H1 (cell line): Measurements from ENCODE around the gene MYH6. TPM values are rescaled to one million over a fixed set of nuclear protein-coding genes. Genes with fewer than 3 reads are reported as not detected.

ENCODE experiments used
- CTCF ChIA-PET: fragments of 300-600 bp; sonication (Branson Sonifier 250); formaldehyde crosslinking; loops from one replicate; lab custom pipeline; 2021; ENCODE audit not compliant: partially characterized antibody; lab: Charles Lee
- POLR2A ChIA-PET: fragments of 300-600 bp; sonication (Branson Sonifier 250); formaldehyde crosslinking; loops from one replicate; lab custom pipeline; 2021; ENCODE audit warnings: inconsistent platforms; ENCODE audit not compliant: partially characterized antibody; lab: Charles Lee
- DNase-seq, 2 experiments: peaks; one replicate each; pipeline versions ENCODE4 v3.0.0 to v3.0.0-alpha.2; 2010 to 2022; ENCODE audit warnings: low spot score in 2 of 2, low read depth in 1 of 2, mixed read lengths in 1 of 2
- FAIRE-seq: peaks from 2 replicates; lab custom pipeline; 2011; peaks lifted over from hg19 to GRCh38; lab: Jason Lieb, UNC
- H2AFZ ChIP-seq: 2 replicates; pipeline ENCODE4 v1.8.1; 2012; ENCODE audit warnings: low read length, inconsistent platforms
- H2AK5ac ChIP-seq: 2 replicates; pipeline ENCODE4 v1.6.1; 2013; ENCODE audit warnings: low read depth, low read length
- H2BK120ac ChIP-seq: replicated peaks from 2 replicates; pipeline ENCODE3; 2013; ENCODE audit warnings: low read depth, low read length, inconsistent platforms
- H2BK12ac ChIP-seq: 2 replicates; pipeline ENCODE4 v1.6.1; 2013; ENCODE audit warnings: low read depth, low read length
- H2BK15ac ChIP-seq: 2 replicates; pipeline ENCODE4 v1.6.1; 2013; ENCODE audit warnings: low read length
- H2BK20ac ChIP-seq: 2 replicates; pipeline ENCODE4 v1.6.1; 2013; ENCODE audit warnings: low read length
- H2BK5ac ChIP-seq: 2 replicates; pipeline ENCODE4 v1.6.1; 2013; ENCODE audit warnings: low read depth, low read length
- H3K14ac ChIP-seq: 2 replicates; pipeline ENCODE4 v1.6.1; 2013; ENCODE audit warnings: inconsistent platforms; ENCODE audit not compliant: insufficient read length
- H3K18ac ChIP-seq: 2 replicates; pipeline ENCODE4 v1.6.1; 2013; ENCODE audit warnings: low read length; ENCODE audit errors: extremely low read depth
- H3K23ac ChIP-seq: 2 replicates; pipeline ENCODE4 v1.6.1; 2013; ENCODE audit warnings: inconsistent platforms; ENCODE audit not compliant: insufficient read length
- H3K23me2 ChIP-seq: 2 replicates; pipeline ENCODE4 v1.6.1; 2013; ENCODE audit warnings: low read depth, low read length
- H3K27ac ChIP-seq: 2 replicates; pipeline ENCODE4 v1.6.1; 2011; ENCODE audit warnings: low read depth, low read length, inconsistent platforms
- H3K27me3 ChIP-seq, 4 experiments: replicated peaks in 1 of 4; 1 replicate in 1 of 4; 2 replicates in 3 of 4; pipeline versions ENCODE4 v1.6.1 to v1.8.1; 2011 to 2013; ENCODE audit warnings: low read length in 3 of 4, mild to moderate bottlenecking in 3 of 4, inconsistent platforms in 2 of 4, mixed read lengths in 2 of 4, moderate library complexity in 1 of 4; ENCODE audit not compliant: control insufficient read depth in 3 of 4, insufficient read depth in 3 of 4; ENCODE audit errors: extremely low read depth in 1 of 4
- H3K36me3 ChIP-seq, 4 experiments: 2 replicates each; pipeline versions ENCODE4 v1.6.1 to v1.8.1; 2011 to 2013; ENCODE audit warnings: mild to moderate bottlenecking in 4 of 4, low read length in 3 of 4, moderate library complexity in 2 of 4, control low read depth in 1 of 4, inconsistent platforms in 1 of 4; ENCODE audit not compliant: insufficient read depth in 4 of 4, control insufficient read depth in 2 of 4
- H3K4ac ChIP-seq: replicated peaks from 2 replicates; pipeline ENCODE3; 2013; ENCODE audit warnings: low read length, low read depth, mixed read lengths, inconsistent platforms; ENCODE audit not compliant: insufficient read length
- H3K4me1 ChIP-seq, 4 experiments: replicated peaks in 1 of 4; 1 replicate in 1 of 4; 2 replicates in 3 of 4; pipeline versions ENCODE4 v1.6.1 to v1.8.1; 2011 to 2013; ENCODE audit warnings: low read length in 3 of 4, inconsistent platforms in 2 of 4, mixed read lengths in 1 of 4; ENCODE audit not compliant: insufficient read depth in 4 of 4, control insufficient read depth in 3 of 4
- H3K4me2 ChIP-seq, 2 experiments: 2 replicates each; pipeline versions ENCODE4 v1.6.1 to v1.8.1; 2011 to 2013; ENCODE audit warnings: low read depth in 2 of 2, low read length in 2 of 2, control low read depth in 1 of 2, inconsistent platforms in 1 of 2, mild to moderate bottlenecking in 1 of 2; ENCODE audit not compliant: insufficient read depth in 1 of 2
- H3K4me3 ChIP-seq, 4 experiments: fragments of 200-600, 300-600 bp in 1 of 4; sonication (generic), shearing (Covaris generic), sonication (Bioruptor Twin) in 1 of 4; 2 replicates each; pipeline versions ENCODE4 v1.5.1 to v1.8.1; 2011 to 2016; ENCODE audit warnings: low read length in 4 of 4, low read depth in 3 of 4, control low read depth in 2 of 4, inconsistent platforms in 2 of 4, mild to moderate bottlenecking in 2 of 4, mixed read lengths in 1 of 4, moderate library complexity in 1 of 4; ENCODE audit not compliant: insufficient read depth in 2 of 4; ENCODE audit errors: extremely low read depth in 1 of 4
- H3K56ac ChIP-seq: replicated peaks from 2 replicates; pipeline ENCODE3; 2013; ENCODE audit warnings: low read depth, mild to moderate bottlenecking, mixed read lengths, low read length, inconsistent platforms; ENCODE audit not compliant: insufficient read length
- H3K79me1 ChIP-seq: 2 replicates; pipeline ENCODE4 v1.6.1; 2013; ENCODE audit warnings: low read depth, low read length, control low read depth
- H3K79me2 ChIP-seq, 2 experiments: 2 replicates each; pipeline versions ENCODE4 v1.6.1 to v1.8.1; 2012 to 2013; ENCODE audit warnings: low read length in 2 of 2, mild to moderate bottlenecking in 2 of 2, inconsistent platforms in 1 of 2; ENCODE audit not compliant: insufficient read depth in 2 of 2, control insufficient read depth in 1 of 2
- H3K9ac ChIP-seq, 4 experiments: replicated peaks in 1 of 4; 1 replicate in 1 of 4; 2 replicates in 3 of 4; pipeline versions ENCODE4 v1.6.1 to v1.8.1; 2011 to 2013; ENCODE audit warnings: low read depth in 3 of 4, low read length in 3 of 4, control low read depth in 2 of 4, mild to moderate bottlenecking in 2 of 4, moderate library complexity in 2 of 4, inconsistent platforms in 1 of 4; ENCODE audit errors: extremely low read depth in 1 of 4
- H3K9me3 ChIP-seq, 2 experiments: 2 replicates each; pipeline versions ENCODE4 v1.6.1 to v1.8.1; 2012 to 2013; ENCODE audit warnings: mild to moderate bottlenecking in 2 of 2, moderate library complexity in 2 of 2, control low read depth in 1 of 2, inconsistent platforms in 1 of 2, low read depth in 1 of 2, low read length in 1 of 2, mixed read lengths in 1 of 2; ENCODE audit not compliant: insufficient read depth in 2 of 2
- H4K20me1 ChIP-seq, 2 experiments: replicated peaks in 1 of 2; 2 replicates each; pipeline versions ENCODE3 to v1.8.1; 2011 to 2013; ENCODE audit warnings: inconsistent platforms in 2 of 2, low read length in 2 of 2, mild to moderate bottlenecking in 1 of 2; ENCODE audit not compliant: insufficient read depth in 2 of 2, control insufficient read depth in 1 of 2
- H4K5ac ChIP-seq: 2 replicates; pipeline ENCODE4 v1.6.1; 2013; ENCODE audit warnings: low read length, low read depth, mixed read lengths, inconsistent platforms; ENCODE audit not compliant: insufficient read length
- H4K8ac ChIP-seq: 2 replicates; pipeline ENCODE4 v1.8.0; 2013; ENCODE audit warnings: mild to moderate bottlenecking, moderate library complexity, low read length, inconsistent platforms; ENCODE audit not compliant: insufficient read depth; ENCODE audit errors: extremely low read depth
- H4K91ac ChIP-seq: replicated peaks from 2 replicates; pipeline ENCODE3; 2013; ENCODE audit warnings: low read length, mixed read lengths, inconsistent platforms; ENCODE audit not compliant: insufficient read length
- CREB1 ChIP-seq: IDR thresholded peaks from 2 replicates; pipeline ENCODE4 v1.6.1; 2012; ENCODE audit warnings: inconsistent platforms
- CTCF ChIP-seq, 3 experiments: IDR thresholded peaks; 1 replicate in 2 of 3; 2 replicates in 1 of 3; pipeline versions ENCODE4 v1.5.1 to v1.6.1; 2011; ENCODE audit warnings: low read length in 3 of 3, mild to moderate bottlenecking in 3 of 3, inconsistent platforms in 2 of 3, low read depth in 1 of 3, moderate library complexity in 1 of 3; ENCODE audit not compliant: insufficient read depth in 1 of 3; ENCODE audit errors: control extremely low read depth in 1 of 3
- EZH2 ChIP-seq: fragments of 200-600 bp; sonication (generic); IDR thresholded peaks from 2 replicates; pipeline ENCODE4 v1.7.1; 2012; ENCODE audit warnings: low read depth, mild to moderate bottlenecking, moderate library complexity, low read length, inconsistent platforms; ENCODE audit not compliant: severe bottlenecking
- GABPA ChIP-seq: IDR thresholded peaks from 2 replicates; pipeline ENCODE4 v1.6.1; 2011; ENCODE audit warnings: mild to moderate bottlenecking, low read length, moderate library complexity, borderline replicate concordance; ENCODE audit not compliant: insufficient read depth
- MAFK ChIP-seq: IDR thresholded peaks from 2 replicates; pipeline ENCODE4 v1.6.1; 2012; ENCODE audit warnings: low read depth, mild to moderate bottlenecking, improper control_type of control experiment, low read length
- POLR2A ChIP-seq, 2 experiments: IDR thresholded peaks; 1 replicate in 1 of 2; 2 replicates in 1 of 2; pipeline ENCODE4 v1.6.1; 2011; ENCODE audit warnings: low read depth in 2 of 2, low read length in 2 of 2, mild to moderate bottlenecking in 2 of 2; ENCODE audit errors: control extremely low read depth in 1 of 2
- USF2 ChIP-seq: IDR thresholded peaks from 2 replicates; pipeline ENCODE4 v1.6.1; 2011; ENCODE audit warnings: low read length, improper control_type of control experiment
- YY1 ChIP-seq: IDR thresholded peaks from 2 replicates; pipeline ENCODE4 v1.6.1; 2011; ENCODE audit warnings: low read depth, mild to moderate bottlenecking, low read length
- WGBS, 2 experiments: shearing (Covaris generic) in 1 of 2; methylation state at CpG; one replicate each; pipeline versions ENCODE4 v1.1.6 to v1.1.7; 2013 to 2015; ENCODE audit warnings: low lambda C conversion rate in 2 of 2, mixed read lengths in 2 of 2, inconsistent platforms in 1 of 2, low coverage in 1 of 2, missing lambda C conversion rate in 1 of 2; ENCODE audit not compliant: insufficient replicate concordance in 2 of 2, insufficient coverage in 1 of 2, insufficient read length in 1 of 2; ENCODE audit errors: extremely low coverage in 1 of 2, missing lambda C conversion rate in 1 of 2; 5-methylcytosine and 5-hydroxymethylcytosine counted together
- polyA plus RNA-seq, 7 experiments: library from polyadenylated mRNA; depleted of rRNA in 3 of 7; stranded (reverse) in 5 of 7; unstranded in 2 of 7; fragments of >200 nt in 5 of 7; fragments of 200-250 nt in 2 of 7; gene quantifications; 1 replicate in 5 of 7; 2 replicates in 1 of 7; 4 replicates in 1 of 7; pipeline versions ENCODE4 v1.2.1 to v1.2.3, GENCODE V29; 2011 to 2013; ENCODE audit warnings: missing spikeins in 2 of 7, mixed read lengths in 2 of 7
- total RNA-seq: library from RNA; stranded (reverse); fragmentation: NEBNext Ultra II Directional; extraction: Animal tissue kit (Norgen Biotek cat#: 25700); gene quantifications from 2 replicates; pipeline ENCODE4 v1.2.1, GENCODE V29; 2021

MYH6 gene
- total and polyA plus RNA-seq, 2 of the 8 experiments (the other 6 are each of a cell fraction or from before 2014, with no cell fraction given), result 0.03 TPM; not detected in 1

DNA sequence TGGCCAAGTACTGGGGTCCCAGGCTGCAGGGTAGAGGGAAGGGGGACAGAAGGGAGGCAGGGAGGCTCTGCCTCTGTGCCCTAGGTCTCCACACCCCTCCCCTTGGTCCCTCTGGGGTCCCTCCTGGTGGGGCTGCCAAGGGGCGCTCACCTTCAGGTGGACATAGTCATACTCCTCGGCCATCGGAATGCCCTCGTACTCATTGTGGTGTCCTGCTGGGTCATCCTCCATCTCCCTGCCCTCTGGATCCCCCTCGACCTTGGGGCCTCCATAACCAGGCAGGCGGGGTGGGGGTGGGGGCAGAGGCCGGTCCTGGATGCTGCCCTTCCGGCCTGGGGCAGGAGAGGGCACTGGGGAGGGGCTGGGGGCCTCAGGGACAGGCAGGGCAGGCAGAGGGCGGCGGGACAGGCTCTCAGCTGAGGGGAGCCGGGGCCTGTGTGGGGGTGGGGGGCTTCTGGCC is 48.9 kb downstream of the MYH6 start:
- 90% methylated on average over 4 of the region's 11 CpGs; no CpG with 5 or more reads in 1 of the 2 experiments for WGBS, 2 experiments

More for the DNA sequence above, 48.9 kb downstream of the MYH6 start:
- H3K4ac ChIP-seq, result no peak overlapping the region
- H2BK15ac ChIP-seq, result no peak overlapping the region
- peaks cover 8 to 12% of the 10 kb centered on the region in 2 experiments for H4K20me1 ChIP-seq
- H4K91ac ChIP-seq, result no peak overlapping the region
- H3K79me1 ChIP-seq, result no peaks in the 10 kb centered on the region
- FAIRE-seq (no peak), DNase-seq (no peak)
- no peak overlapping the region for H3K27ac ChIP-seq
- H2AFZ ChIP-seq, result no peak overlapping the region
- peaks cover 3% of the 10 kb centered on the region; the same call in 1 of the 2 replicates for H3K23me2 ChIP-seq
- no peaks in the 10 kb centered on the region for H3K9me3 ChIP-seq
- no peak overlapping the region for H2BK5ac ChIP-seq
- H3K4me2 ChIP-seq, result no peak overlapping the region
- H3K18ac ChIP-seq, result no peak overlapping the region
- H3K79me2 ChIP-seq, result no peaks in the 10 kb centered on the region
- ChIA-PET POLR2A (interaction anchor here (1.3 to 2.1 kb wide), 3 partner anchors 32 to 57 kb away, joined by 4 to 10 read pairs (median 5); partner anchors contain the start of genes PABPN1 and PPP1R3E), CTCF (interaction anchor here (0.6 to 20.9 kb wide), 12 partner anchors 11 to 238 kb away, joined by 3 to 333 read pairs (median 8); partner anchors contain the start of genes CMTM5, IL25, MYH7 and NGDN)
- no peak overlapping the region for H3K56ac ChIP-seq
- H3K4me1 ChIP-seq, result peaks cover 0 to 11% (median 8%) of the 10 kb centered on the region in 4 experiments; a peak in 5 of 7 replicates
- no peak for TF ChIP-seq USF2
- no peak for TF ChIP-seq MAFK
- no peak for TF ChIP-seq POLR2A (IDR thresholded peaks at IDR 0.05; ENCODE audit: control extremely low read depth in 1 of 2, low read depth in 2 of 2, low read length in 2 of 2)
- TF ChIP-seq GABPA, result no peak
- no peak for TF ChIP-seq EZH2
- no peak for TF ChIP-seq CTCF (IDR thresholded peaks at IDR 0.05; ENCODE audit: control extremely low read depth in 1 of 3, insufficient read depth in 1 of 3, low read depth in 1 of 3, low read length in 3 of 3)
- no peak for TF ChIP-seq YY1
- no peak for TF ChIP-seq CREB1
- no peak overlapping the region for H4K8ac ChIP-seq
- no peak overlapping the region for H3K23ac ChIP-seq
- H2BK120ac ChIP-seq, result no peak overlapping the region
- H3K27me3 ChIP-seq, result peaks cover 0 to 3% (median 1%) of the 10 kb centered on the region in 4 experiments; a peak in 3 of 7 replicates
- H4K5ac ChIP-seq, result no peak overlapping the region
- no peak overlapping the region for H3K4me3 ChIP-seq
- no peak overlapping the region for H2AK5ac ChIP-seq
- no peak overlapping the region for H3K9ac ChIP-seq
- H3K14ac ChIP-seq, result no peak overlapping the region
- H2BK12ac ChIP-seq, result no peak overlapping the region
- H3K36me3 ChIP-seq, result peaks cover 0 to 22% (median 11%) of the 10 kb centered on the region in 4 experiments; a peak in 4 of 8 replicates
- no peak overlapping the region for H2BK20ac ChIP-seq
